Brain pericyte (primary cell): Measurements from ENCODE around the gene LAMA2.
"Not testable (repeated sequence)": the region's sequence is repeated elsewhere in the genome, so short reads cannot be mapped to it uniquely, and the experiment has no call there.

Experiments used
- DNase-seq: peaks from one replicate; pipeline ENCODE4 v3.0.0-alpha.2; 2012; ENCODE audit warnings: low read depth, low spot score

LAMA2 gene

DNA sequence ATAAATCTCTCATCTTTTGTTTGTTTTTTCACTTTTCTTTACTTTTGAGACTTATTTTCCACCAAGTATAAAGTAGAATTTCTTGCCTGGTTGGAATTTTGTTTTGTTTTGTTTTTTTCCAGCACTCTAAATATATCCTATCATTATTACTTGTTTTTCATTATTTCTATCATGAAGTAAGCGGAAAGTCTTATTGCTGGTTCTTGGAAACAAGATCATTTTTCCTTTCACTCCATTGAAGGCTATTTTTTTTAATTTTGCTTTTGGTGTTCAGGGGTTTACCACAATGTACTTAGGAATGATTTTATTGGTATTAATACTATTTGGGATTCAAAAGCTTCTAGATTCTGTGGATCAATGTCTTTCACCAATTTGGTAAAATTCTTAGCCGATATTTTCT, 190.1 kb downstream of the LAMA2 start:
- no peak for DNase-seq

DNA sequence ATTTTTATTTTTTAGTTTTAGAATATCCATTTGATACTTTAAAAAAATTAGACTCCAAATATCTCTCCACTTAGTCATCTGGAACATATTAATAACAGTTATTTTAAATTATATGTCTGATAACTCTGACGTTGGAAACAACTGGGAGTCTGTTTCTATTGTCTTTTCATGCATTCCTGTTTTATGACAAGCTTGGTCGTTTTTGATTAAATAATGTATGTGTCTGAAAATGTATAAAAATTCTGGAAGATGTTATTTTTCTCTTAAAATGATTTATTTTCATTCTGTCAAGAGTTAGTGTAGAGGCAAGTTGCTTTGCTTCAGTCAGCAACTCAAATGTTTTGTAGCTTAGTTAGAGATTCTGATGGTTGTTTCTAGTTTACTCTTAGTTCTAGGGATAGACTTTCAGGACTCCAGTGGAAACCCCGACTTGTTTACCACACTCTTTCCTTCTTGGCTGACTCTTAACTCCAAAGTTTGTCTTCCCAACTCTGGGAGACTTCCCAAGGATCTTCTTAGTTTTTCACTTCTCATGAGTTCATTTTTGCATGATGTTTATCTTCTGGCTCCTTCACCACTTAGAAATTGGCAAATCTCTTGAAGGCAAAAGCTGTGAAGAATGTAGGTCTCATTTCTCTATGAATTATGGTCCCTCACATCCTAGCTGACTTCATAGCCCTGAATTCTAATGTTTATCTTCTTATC, 190.9 kb downstream of the LAMA2 start:
- no peak for DNase-seq

DNA sequence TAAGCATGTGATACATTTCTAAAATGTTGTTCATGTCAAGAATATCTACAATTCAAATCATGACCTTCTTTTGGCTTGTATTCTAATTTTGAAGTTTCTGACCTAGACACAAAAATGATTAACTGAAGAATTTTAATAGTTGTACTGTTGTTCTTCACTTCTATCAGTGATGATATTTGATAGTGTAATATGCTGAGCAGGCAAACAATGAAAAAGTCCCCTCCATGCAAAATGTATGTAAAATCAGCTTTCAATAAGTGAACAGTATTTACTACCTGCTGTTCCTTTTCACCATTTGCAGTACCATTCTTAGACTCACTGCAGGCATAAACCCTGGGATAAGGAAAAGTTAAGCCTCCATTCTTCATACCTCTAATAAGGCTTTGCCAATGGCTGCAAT, 201.5 kb downstream of the LAMA2 start:
- DNase-seq, result no peak

- not testable (repeated sequence) for DNase-seq
These were observed 205.5 kb downstream of the LAMA2 start for GRCh38 chr6:129088481-129088880.

GRCh38 chr6:129089357-129089756, 206.4 kb downstream of the LAMA2 start:
- DNase-seq, result no peak

DNA sequence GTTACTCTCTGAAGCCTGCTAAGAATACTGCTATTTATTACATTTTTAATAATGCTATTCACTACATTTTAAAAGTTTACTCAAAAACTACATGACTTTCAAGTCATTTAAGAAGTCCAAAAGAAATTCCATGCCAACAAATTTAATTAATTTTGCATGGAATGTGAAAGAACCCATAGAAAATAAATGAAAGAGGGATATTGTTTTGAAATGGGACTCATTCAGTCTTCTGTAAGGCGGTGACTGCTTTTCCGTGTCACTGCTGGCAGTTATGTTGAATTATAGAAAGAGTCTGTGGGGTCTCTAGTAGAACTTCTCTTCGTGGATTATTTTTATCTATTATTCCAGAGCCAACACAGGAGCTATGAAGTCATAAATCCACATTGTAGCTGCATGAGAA, 211.2 kb downstream of the LAMA2 start:
- DNase-seq, result no peak

DNA sequence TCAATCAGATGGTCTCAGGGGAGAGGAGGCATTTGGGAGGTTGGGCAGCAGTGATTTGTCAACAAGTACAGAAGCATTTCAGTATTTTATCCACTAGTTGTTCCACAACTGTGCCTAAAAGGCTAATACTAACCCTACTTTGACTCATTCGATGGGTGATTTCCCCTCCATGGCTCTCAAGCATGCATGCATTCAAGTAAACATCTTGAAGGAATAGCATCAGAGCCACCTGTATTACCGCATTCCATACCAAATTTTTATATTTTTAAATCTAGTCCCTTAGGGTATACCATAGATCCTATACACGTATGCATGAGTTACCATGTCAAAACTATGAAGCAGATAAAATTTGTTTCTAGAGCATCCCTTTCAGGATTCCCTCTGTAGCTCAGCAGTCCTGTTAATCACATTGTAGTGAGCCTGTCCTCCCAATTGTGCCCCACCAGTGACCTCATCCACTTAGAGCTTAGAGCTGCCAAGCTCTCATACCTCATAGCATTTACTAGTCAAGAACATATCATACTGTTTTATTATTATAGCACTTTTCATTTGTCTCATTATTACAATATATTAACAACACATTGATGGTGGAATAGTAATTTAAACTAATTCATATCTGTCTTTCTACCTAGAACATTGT, 213.8 kb downstream of the LAMA2 start:
- no peak for DNase-seq

- DNase-seq, result no peak
These were observed 215.2 kb downstream of the LAMA2 start for GRCh38 chr6:129098061-129098553.

DNA sequence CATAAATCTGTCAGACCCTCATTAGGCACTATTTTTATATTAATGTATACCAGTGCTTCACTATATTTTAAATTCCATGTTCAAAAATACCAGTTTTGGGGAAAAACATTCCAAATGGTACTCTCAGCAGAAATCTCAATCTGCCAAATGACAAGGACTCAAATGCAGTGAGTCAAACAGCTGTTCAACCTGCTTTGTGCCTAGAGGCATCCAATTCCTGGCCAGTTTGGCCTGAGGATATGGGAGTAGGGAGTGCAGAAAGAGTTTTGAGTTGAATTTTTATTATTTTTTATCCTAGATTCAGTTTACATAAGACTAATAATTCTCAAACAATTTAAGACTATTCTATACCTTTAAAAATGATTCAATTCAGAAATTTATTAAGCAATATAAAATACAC, 216.8 kb downstream of the LAMA2 start:
- no peak for DNase-seq

DNA sequence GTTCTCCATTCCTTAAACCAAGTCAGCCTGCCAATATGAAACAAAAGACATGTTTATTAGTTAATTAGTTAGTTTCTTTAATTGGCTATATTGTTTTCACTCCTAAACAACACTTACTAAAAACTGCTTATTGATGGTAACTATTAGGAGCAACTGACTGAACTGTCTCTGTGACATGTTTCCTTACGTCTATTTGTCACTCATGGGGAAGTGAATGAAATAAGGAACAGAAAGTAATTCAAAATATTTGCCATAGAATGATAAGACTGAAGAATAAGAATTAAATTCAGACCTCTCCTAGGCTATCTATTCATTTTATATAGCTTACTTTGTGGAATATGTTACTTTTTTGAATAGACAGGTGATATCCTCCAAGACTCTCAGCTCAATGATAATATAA, 217.2 kb downstream of the LAMA2 start:
- no peak for DNase-seq

DNA sequence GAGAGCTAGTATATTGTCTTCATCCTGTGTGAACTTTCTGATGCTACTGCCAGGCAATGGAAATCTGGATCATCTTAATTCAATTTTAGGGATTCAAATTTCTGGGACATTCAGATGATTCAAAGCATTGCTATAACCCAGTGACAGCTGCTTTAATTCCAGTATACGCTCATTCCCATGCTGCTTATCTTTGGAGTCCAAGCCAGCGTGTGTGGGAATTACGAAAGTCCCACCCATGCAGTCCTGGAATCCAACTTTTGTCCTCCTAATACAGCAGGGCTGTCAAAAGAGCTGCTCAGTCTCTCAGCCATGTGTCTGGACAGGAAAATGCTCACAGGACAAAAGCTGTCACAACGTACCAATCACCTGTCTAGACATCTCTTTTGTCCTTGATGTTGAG, 219.8 kb downstream of the LAMA2 start:
- DNase-seq, result no peak

DNA sequence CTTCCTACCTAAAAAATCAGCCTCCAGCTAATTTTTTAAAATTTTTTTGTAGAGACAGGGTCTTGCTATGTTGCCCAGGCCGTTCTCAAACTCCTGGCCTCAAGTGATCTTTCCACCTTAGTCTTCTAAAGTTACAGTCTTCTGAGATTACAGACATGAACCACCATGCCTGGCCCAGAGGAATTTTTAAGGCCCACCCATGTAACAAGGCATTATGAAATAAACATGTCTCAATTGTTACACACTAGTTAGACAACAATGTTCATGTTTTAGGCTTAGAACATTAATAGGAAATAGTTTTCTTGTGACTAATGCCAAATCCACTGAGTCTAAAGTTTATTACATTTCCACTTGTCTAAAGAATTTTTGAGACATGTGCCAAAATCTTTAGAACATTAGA, 221.2 kb downstream of the LAMA2 start:
- no peak for DNase-seq

DNA sequence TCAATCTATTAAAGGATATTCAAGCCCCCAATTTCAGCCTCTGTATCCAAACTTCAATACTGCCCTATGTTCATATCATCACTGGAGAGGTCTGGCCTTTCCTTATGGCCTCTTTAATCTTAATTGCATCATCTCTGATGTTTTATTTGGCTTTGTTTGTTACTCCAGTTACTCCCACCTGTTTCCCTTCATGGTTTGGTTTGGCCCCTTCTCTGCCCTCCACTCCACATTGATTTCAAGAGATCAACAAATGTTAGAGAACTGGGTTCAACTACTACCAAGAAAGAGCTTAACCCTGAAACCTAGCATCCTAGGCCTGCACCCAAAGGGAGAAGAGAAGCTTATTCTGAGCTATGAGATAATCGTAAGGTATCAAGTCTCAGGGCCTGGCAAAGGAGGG, 221.6 kb downstream of the LAMA2 start:
- no peak for DNase-seq

GRCh38 chr6:129105035-129105434, 222.1 kb downstream of the LAMA2 start:
- DNase-seq, result peak; percentile 54

DNA sequence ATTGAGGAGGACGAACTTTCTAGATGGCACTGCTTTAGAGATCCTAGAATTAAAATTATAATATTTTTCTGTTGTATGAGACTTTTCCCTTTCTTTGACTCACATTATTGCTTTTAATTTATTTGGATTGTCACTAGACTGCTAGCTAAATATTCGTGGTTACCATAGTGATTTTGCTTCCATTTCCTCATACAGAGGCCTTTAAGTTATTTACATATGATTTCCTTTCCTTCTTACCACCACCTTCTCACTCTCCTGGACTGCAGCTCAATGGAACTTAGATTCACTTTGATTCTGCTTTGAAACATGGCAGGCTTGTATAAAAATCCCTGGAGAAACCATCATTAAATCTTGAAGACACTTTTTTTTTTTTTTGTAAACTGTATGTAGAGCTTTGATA, 222.9 kb downstream of the LAMA2 start:
- DNase-seq, result no peak

DNA sequence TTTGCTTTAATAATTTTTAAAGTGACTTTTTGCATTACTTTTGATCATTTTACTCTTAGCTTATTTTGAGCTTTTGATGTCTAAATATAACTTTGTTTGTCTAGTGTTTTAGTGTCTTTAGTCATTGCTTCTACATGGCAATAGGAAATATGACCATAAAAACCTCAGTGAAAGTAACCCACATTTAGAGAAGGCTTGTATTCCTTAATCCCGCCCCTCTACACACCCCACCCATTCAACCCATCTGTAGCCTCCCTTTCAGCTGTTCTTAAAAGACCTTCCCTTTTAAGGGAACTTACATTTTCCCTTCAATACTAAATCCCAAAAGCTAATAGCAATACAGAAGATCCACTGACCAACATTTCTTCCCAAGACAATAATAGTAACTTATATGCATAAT, 225.4 kb downstream of the LAMA2 start:
- no peak for DNase-seq

- no peak for DNase-seq
These were observed 227.9 kb downstream of the LAMA2 start for GRCh38 chr6:129110690-129111343.

GRCh38 chr6:129111346-129111745, 228.4 kb downstream of the LAMA2 start:
- DNase-seq, result no peak

- DNase-seq, result no peak
These were observed 228.9 kb downstream of the LAMA2 start for GRCh38 chr6:129111853-129112252.

DNA sequence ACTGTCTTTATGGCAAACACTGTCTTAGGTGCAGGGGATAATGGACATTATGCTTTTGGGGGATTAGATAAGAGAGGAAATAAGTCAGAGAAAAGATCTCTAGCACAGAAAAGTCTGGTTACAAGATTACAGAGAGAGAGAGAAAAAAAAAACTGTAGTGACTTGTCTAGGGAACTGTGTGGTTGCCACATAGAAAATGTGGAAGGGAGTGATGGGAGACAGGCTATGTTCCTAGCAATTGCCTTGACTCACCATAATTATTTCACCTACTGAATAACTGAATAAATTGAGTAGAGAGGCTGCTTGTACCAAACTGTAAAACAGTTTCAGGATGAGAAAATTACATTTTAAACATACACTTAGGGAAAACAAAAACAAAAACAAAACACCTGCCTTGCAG, 229.7 kb downstream of the LAMA2 start:
- no peak for DNase-seq

DNA sequence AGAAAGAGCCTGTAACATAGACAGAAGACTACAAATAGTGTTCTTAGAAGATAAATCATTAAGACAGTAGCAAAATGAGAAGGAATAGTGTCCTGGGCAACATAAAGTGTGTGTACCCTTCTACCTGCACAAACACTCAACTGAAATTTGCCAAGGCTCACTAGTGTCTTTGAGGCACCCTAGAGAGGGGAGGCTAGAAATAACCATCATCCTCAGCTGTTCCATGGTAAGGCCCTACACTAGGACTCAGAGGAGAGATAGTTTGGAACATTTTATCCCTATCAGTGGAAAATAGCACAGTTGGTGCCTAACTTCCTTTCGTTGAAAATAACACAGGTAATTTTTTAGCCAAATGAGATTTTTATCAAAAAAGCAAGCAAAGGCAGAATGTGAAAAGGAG, 230.7 kb downstream of the LAMA2 start:
- DNase-seq, result no peak

DNA sequence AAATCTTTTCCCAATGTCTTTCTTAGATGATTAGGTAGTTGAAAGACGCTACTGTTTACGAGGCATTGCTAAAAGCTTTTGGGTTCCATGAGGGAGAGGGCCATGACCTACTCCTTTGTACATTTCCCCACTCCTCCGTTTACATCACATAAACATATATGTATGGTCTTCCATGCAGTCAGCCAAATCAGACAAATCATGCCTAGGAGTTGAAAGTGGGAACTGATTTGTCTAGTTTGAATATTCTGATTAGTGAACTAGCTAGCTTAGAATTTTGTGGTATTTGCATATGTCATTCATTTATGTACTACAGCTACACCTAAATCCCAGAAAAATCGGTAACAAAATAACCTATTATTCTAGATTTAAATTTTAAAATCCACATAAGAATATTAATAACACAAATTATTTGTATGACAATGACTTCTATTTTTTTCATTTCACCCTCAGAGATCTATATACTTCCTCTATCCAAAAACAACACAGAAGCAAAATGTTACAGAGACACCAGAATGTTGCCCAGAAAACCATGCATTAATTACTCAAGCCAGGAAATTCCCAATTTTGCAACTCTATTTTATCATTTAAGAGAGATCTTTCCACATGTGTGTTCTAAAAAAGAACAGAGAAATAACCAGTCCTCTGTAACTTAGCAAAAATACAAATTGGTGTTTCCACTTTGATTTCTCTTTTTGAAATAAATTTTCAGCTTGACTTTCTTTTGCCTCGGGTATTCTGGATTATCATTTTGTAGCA, 231.9 kb downstream of the LAMA2 start:
- DNase-seq, result no peak
